Spleen (tissue), 11 donors: ENCODE data around the gene MAP1LC3B. TPM values are rescaled to one million over a fixed set of nuclear protein-coding genes. Genes with fewer than 3 reads are reported as not detected.

Experiments
- DNase-seq: peaks from one replicate; pipeline ENCODE4 v3.0.0-alpha.2; 2020
- H3K27ac ChIP-seq, 8 donors: fragments of 200-600 bp; sonication (generic) in 7 of 8; 1 replicate in 4 of 8; 2 replicates in 4 of 8; pipeline versions ENCODE4 v1.5.0 to v1.8.0; 2016 to 2021; ENCODE audit warnings: inconsistent platforms in 4 of 8, mild to moderate bottlenecking in 4 of 8, moderate library complexity in 1 of 8
- H3K27me3 ChIP-seq, 7 donors: fragments of 200-600 bp; sonication (generic) in 6 of 7; replicated peaks in 1 of 7; 1 replicate in 4 of 7; 2 replicates in 3 of 7; pipeline versions ENCODE4 v1.5.0 to v1.8.0; 2016 to 2021; ENCODE audit warnings: inconsistent platforms in 3 of 7, mild to moderate bottlenecking in 1 of 7
- H3K36me3 ChIP-seq, 6 donors: fragments of 200-600 bp; sonication (generic) in 5 of 6; 1 replicate in 4 of 6; 2 replicates in 2 of 6; pipeline versions ENCODE4 v1.5.0 to v1.8.0; 2016 to 2021; ENCODE audit warnings: inconsistent platforms in 2 of 6
- H3K4me1 ChIP-seq, 6 donors: fragments of 200-600 bp; sonication (generic) in 5 of 6; 1 replicate in 3 of 6; 2 replicates in 3 of 6; pipeline versions ENCODE4 v1.5.0 to v1.8.0; 2016 to 2021; ENCODE audit warnings: inconsistent platforms in 3 of 6
- H3K4me3 ChIP-seq, 8 donors: fragments of 200-600 bp; sonication (generic) in 7 of 8; 1 replicate in 4 of 8; 2 replicates in 4 of 8; pipeline versions ENCODE4 v1.5.0 to v1.8.0; 2016 to 2021; ENCODE audit warnings: inconsistent platforms in 4 of 8, mild to moderate bottlenecking in 4 of 8, moderate library complexity in 2 of 8
- H3K9me3 ChIP-seq, 8 donors: fragments of 200-600 bp; sonication (generic) in 7 of 8; 1 replicate in 4 of 8; 2 replicates in 4 of 8; pipeline versions ENCODE4 v1.5.0 to v1.8.0; 2016 to 2021; ENCODE audit warnings: inconsistent platforms in 4 of 8
- POLR2A ChIP-seq, 3 donors: fragments of 450-650 bp; IDR thresholded peaks; one replicate each; pipeline ENCODE4 v1.5.1; 2017; ENCODE audit warnings: antibody characterized with exemption in 3 of 3, mild to moderate bottlenecking in 1 of 3
- POLR2AphosphoS5 ChIP-seq, 3 donors: sonication (generic); formaldehyde crosslinking; IDR thresholded peaks; one replicate each; pipeline ENCODE4 v1.5.1; 2017; ENCODE audit warnings: antibody characterized with exemption in 3 of 3
- WGBS, 5 donors: extraction: QIAGEN DNeasy Blood & Tissue Kit in 3 of 5; methylation state at CpG; one replicate each; pipeline versions ENCODE4 v1.1.5 to v1.1.7; 2013 to 2018; 5-methylcytosine and 5-hydroxymethylcytosine counted together
- intact Hi-C: fragments of 100-400 bp; cut with DNase I; formaldehyde crosslinking; loops from one replicate; pipeline ENCODE4 v1.15.0; 2023; ENCODE audit warnings: low total_unique reads
- polyA plus RNA-seq, 3 donors: library from polyadenylated mRNA; stranded (reverse); fragments of 200-250 nt; gene quantifications; one replicate each; pipeline ENCODE4 v1.2.1, GENCODE V29; 2013
- total RNA-seq, 7 donors: library from RNA; depleted of rRNA in 3 of 7; stranded (reverse); fragments of >200 nt in 3 of 7; fragmentation: NEBNext Ultra II Directional in 4 of 7; extraction: Animal tissue kit (Norgen Biotek cat#: 25700) in 4 of 7; gene quantifications; one replicate each; pipeline versions ENCODE4 v1.1.0 to v1.2.1, GENCODE V29; 2016 to 2021
- TF ChIP-seq, protein P1 (sequence below), 11 experiments: fragments of 200-600 bp in 7 of 11; fragments of 450-650 bp in 4 of 11; sonication (generic) in 4 of 11; IDR thresholded peaks in 8 of 11; conservative IDR thresholded peaks in 3 of 11; 1 replicate in 7 of 11; 2 replicates in 4 of 11; pipeline versions ENCODE4 v1.4.0 to v1.8.0; 2016 to 2021; ENCODE audit warnings: antibody characterized with exemption in 11 of 11, inconsistent platforms in 4 of 11, mild to moderate bottlenecking in 1 of 11
- donor health status: healthy with polysubstance abuse.
- donor health status: DM: no; HTN: no; CAD: no; lungs with moderate emphysema.
- donor health status: DM: no; HTN: no; CAD: no.
- donor health status: Bipolar disorder and iron deficiency.
- donor health status: healthy.
- donor health status: DM: no; HTN: no; CAD: no.
- donor health status: DM: yes; HTN: yes; CAD: no.

Gene MAP1LC3B
- total and polyA plus RNA-seq, 10 donors, result 32.3 to 71.4 (median 54.9) TPM

DNA sequence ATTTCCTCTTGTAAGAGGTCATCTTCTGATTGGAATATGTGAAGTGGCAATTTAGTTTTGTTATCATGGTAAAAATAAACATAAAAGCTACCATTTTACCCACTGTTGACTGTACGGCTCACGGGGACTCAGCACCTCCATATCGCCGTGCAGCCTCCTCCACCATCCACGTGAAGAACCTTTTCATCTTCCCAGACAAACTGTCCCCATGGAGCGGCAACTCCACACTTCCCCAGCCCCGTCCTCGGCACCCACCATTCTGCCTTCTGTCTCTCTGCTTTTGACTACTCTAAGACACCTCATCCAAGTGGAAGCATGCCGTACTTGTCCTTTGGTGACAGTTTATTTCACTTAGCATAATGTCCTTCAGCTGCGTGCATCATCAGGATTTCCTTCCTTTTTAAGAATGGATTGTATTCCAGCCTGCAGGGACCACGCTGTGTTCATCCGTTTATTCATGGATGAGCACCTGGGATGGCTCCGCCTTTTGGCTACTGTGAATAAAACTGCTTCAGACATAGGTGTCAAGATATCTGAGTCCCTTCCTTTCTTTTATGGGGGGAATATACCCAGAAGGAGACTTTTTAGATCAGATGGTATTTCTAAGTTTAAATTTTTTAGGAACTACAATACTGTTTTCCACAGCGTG, 22.9 kb upstream of the MAP1LC3B start:
- Histone ChIP-seq H3K4me3 (no peak overlapping the region), H3K4me1 (peaks cover 0 to 62% (median 32%) of the 10 kb centered on the region in 6 donors), H3K27ac (no peak overlapping the region), H3K36me3 (peaks cover 0 to 31% (median 0%) of the 10 kb centered on the region in 6 donors), H3K27me3 (no peaks in the 10 kb centered on the region), H3K9me3 (no peaks in the 10 kb centered on the region)
- intact Hi-C loops, result no loop called here
- TF ChIP-seq, protein P1, sequence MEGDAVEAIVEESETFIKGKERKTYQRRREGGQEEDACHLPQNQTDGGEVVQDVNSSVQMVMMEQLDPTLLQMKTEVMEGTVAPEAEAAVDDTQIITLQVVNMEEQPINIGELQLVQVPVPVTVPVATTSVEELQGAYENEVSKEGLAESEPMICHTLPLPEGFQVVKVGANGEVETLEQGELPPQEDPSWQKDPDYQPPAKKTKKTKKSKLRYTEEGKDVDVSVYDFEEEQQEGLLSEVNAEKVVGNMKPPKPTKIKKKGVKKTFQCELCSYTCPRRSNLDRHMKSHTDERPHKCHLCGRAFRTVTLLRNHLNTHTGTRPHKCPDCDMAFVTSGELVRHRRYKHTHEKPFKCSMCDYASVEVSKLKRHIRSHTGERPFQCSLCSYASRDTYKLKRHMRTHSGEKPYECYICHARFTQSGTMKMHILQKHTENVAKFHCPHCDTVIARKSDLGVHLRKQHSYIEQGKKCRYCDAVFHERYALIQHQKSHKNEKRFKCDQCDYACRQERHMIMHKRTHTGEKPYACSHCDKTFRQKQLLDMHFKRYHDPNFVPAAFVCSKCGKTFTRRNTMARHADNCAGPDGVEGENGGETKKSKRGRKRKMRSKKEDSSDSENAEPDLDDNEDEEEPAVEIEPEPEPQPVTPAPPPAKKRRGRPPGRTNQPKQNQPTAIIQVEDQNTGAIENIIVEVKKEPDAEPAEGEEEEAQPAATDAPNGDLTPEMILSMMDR (IDR thresholded peaks at IDR 0.05 in 8 of 11, conservative IDR thresholded peaks at IDR 0.05 in 3 of 11), result no peak
- no peak for TF ChIP-seq POLR2A (IDR thresholded peaks at IDR 0.05)
- peak; percentile 20 for DNase-seq
- 76 to 87% (median 84%) methylated on average over 14 of the region's 14 CpGs for WGBS, 5 donors

GRCh38 chr16:87369796-87370719, 22.1 kb upstream of the MAP1LC3B start:
- Histone ChIP-seq H3K9me3 (no peaks in the 10 kb centered on the region), H3K36me3 (peaks cover 0 to 30% (median 0%) of the 10 kb centered on the region in 6 donors), H3K4me3 (no peak overlapping the region), H3K4me1 (peaks cover 0 to 58% (median 27%) of the 10 kb centered on the region in 6 donors), H3K27me3 (no peaks in the 10 kb centered on the region), H3K27ac (no peak overlapping the region)
- WGBS, 5 donors, result 85 to 89% (median 86%) methylated on average over 16 of the region's 16 CpGs
- DNase-seq, result peak; percentile 67
- intact Hi-C loops, result no loop called here
- TF ChIP-seq POLR2A (IDR thresholded peaks at IDR 0.05), result no peak
- TF ChIP-seq, protein P1 (IDR thresholded peaks at IDR 0.05 in 8 of 11, conservative IDR thresholded peaks at IDR 0.05 in 3 of 11), result no peak
- TF ChIP-seq POLR2AphosphoS5 (IDR thresholded peaks at IDR 0.05), result no peak

DNA sequence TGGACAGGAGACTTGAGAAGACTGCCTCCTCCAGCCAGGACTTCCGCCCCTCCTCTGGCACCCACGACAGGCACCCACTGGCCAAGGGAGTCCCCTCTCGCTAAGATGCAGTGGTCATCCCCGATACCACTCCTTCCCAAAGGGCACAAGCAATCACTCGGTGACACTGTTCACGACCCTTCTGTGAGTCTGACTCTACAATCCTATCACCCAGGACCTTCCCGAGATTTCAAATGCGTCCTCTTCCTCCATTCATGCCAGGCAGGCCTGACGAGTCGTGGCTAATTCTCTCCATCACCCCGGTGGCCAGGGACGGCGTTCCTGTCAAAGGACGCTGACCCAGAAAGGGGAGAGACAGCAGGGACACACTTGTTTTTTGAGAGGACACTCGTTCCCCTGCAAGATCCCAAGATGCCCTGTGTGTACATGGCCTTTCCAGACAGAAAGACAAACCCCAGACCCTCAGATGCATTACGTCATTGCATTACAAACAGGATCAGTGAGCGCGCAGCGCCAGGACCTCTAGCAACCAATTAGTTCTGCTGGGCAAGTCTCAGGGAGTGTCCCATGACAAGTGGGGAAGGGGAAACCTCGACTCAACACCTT, 20.8 kb upstream of the MAP1LC3B start:
- Histone ChIP-seq H3K27ac (no peak overlapping the region), H3K27me3 (no peaks in the 10 kb centered on the region), H3K4me1 (peaks cover 0 to 71% (median 31%) of the 10 kb centered on the region in 6 donors), H3K9me3 (no peaks in the 10 kb centered on the region), H3K4me3 (no peak overlapping the region), H3K36me3 (peaks cover 0 to 17% (median 0%) of the 10 kb centered on the region in 6 donors)
- intact Hi-C loops, result no loop called here
- 87 to 91% (median 89%) methylated on average over 20 of the region's 20 CpGs for WGBS, 5 donors
- DNase-seq, result peak; percentile 62
- TF ChIP-seq POLR2A (IDR thresholded peaks at IDR 0.05), result no peak
- TF ChIP-seq, protein P1 (IDR thresholded peaks at IDR 0.05 in 8 of 11, conservative IDR thresholded peaks at IDR 0.05 in 3 of 11), result no peak
- TF ChIP-seq POLR2AphosphoS5 (IDR thresholded peaks at IDR 0.05), result no peak
